B cell (primary cell): ENCODE data around the gene IRF2BP1.

Experiments used
- CTCF ChIP-seq: fragments of 200-600 bp; IDR thresholded peaks from one replicate; pipeline ENCODE4 v1.8.0; 2022; ENCODE audit warnings: antibody characterized with exemption, mild to moderate bottlenecking
- EZH2 ChIP-seq: IDR thresholded peaks from 2 replicates; pipeline ENCODE4 v1.6.1; 2012; ENCODE audit warnings: borderline replicate concordance, low read depth, mild to moderate bottlenecking, moderate library complexity, low read length; ENCODE audit not compliant: insufficient read depth, poor library complexity, severe bottlenecking

- TF ChIP-seq CTCF (peak; percentile 99), EZH2 (no peak)
These were observed 3.0 kb downstream of the IRF2BP1 start for GRCh38 chr19:45882652-45883585.
